ENCODE measurements around the gene ADGRE1. TPM values are rescaled to one million over a fixed set of nuclear protein-coding genes. Genes with fewer than 3 reads are reported as not detected.

The ADGRE1 gene
- polyA plus RNA-seq, 1 of the 3 experiments (the other 2 are of a cell fraction): 8.9 TPM

DNA sequence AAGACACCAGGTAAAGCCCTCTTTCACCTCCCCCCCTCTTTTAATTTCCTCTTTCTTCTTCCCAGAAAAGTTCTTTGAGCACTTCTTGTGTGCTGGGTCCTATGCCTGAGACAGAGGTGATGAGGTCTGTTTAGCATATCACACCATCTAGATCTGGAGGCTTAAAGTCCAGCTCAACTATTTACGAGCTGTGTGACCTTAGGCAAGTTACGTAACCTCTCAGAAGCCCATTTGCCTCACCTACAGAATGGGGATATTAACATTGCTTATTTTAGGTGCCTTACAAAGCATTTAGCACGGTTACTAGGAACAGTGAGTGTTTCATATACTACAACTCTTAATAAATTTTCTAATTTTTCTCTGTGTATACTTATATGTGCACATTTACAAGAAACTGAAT, 47.7 kb downstream of the ADGRE1 start:
- TF ChIP-seq POLR2AphosphoS5 (IDR thresholded peaks at IDR 0.05; ENCODE audit: low read depth, low read length) (no peak), NRF1 (IDR thresholded peaks at IDR 0.05; ENCODE audit: low read depth, low read length) (no peak), PBX3 (IDR thresholded peaks at IDR 0.05) (no peak), IRF3 (IDR thresholded peaks at IDR 0.05; ENCODE audit: low read depth, low read length) (no peak), MXI1 (IDR thresholded peaks at IDR 0.05; ENCODE audit: low read depth, low read length) (no peak), FOXJ3 (CRISPR knock-in tag; IDR thresholded peaks at IDR 0.05) (no peak), RXRA (IDR thresholded peaks at IDR 0.05; ENCODE audit: borderline replicate concordance, low read depth) (no peak), EZH2phosphoT487 (IDR thresholded peaks at IDR 0.05; ENCODE audit: borderline replicate concordance, low read depth) (no peak), RFX5 (IDR thresholded peaks at IDR 0.05; ENCODE audit: low read length) (no peak), TCF12 (IDR thresholded peaks at IDR 0.05) (no peak), MEF2A (IDR thresholded peaks at IDR 0.05; ENCODE audit: borderline replicate concordance, low read depth) (no peak), ZBTB33 (IDR thresholded peaks at IDR 0.05; ENCODE audit: borderline replicate concordance, low read depth) (no peak)
- TF ChIP-seq, protein P1, sequence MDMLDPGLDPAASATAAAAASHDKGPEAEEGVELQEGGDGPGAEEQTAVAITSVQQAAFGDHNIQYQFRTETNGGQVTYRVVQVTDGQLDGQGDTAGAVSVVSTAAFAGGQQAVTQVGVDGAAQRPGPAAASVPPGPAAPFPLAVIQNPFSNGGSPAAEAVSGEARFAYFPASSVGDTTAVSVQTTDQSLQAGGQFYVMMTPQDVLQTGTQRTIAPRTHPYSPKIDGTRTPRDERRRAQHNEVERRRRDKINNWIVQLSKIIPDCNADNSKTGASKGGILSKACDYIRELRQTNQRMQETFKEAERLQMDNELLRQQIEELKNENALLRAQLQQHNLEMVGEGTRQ (IDR thresholded peaks at IDR 0.05; ENCODE audit: borderline replicate concordance, low read depth, low read length): no peak
- TF ChIP-seq, protein P2, sequence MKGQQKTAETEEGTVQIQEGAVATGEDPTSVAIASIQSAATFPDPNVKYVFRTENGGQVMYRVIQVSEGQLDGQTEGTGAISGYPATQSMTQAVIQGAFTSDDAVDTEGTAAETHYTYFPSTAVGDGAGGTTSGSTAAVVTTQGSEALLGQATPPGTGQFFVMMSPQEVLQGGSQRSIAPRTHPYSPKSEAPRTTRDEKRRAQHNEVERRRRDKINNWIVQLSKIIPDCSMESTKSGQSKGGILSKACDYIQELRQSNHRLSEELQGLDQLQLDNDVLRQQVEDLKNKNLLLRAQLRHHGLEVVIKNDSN (IDR thresholded peaks at IDR 0.05; ENCODE audit: borderline replicate concordance, low read depth): no peak
- no peaks in the 10 kb centered on the region for H3K27me3 ChIP-seq (ENCODE audit: insufficient read depth)
- no peaks in the 10 kb centered on the region for H3K4me1 ChIP-seq (ENCODE audit: control insufficient read depth in 1 of 2, insufficient read depth in 2 of 2, low read depth in 1 of 2, low read length in 1 of 2)
- H3F3A ChIP-seq (replicated peaks; ENCODE audit: insufficient read depth): no peaks in the 10 kb centered on the region
- no peak for DNase-seq
- H3K79me2 ChIP-seq (ENCODE audit: insufficient read depth): no peaks in the 10 kb centered on the region
- no peak overlapping the region for H2AFZ ChIP-seq (ENCODE audit: low read depth)
- H3K36me3 ChIP-seq (replicated peaks in 1 of 2; ENCODE audit: control insufficient read depth in 1 of 2, insufficient read depth in 2 of 2, low read length in 1 of 2): no peaks in the 10 kb centered on the region
- 29% methylated on average over 3 of the region's 3 CpGs for WGBS (ENCODE audit: low lambda C conversion rate)
- no peaks in the 10 kb centered on the region for H4K20me1 ChIP-seq (ENCODE audit: insufficient read depth)
- no peak overlapping the region for H3K4me3 ChIP-seq (ENCODE audit: low read depth in 2 of 2, low read length in 1 of 2)
- no peak overlapping the region for H3K4me2 ChIP-seq
- CTCF ChIA-PET: no interaction called here
- no peaks in the 10 kb centered on the region for H3K9me2 ChIP-seq
- no peak overlapping the region for H3K9ac ChIP-seq
- H3K9me3 ChIP-seq: peaks cover 3% of the 10 kb centered on the region; the same call in 1 of the 2 replicates
- POLR2A ChIA-PET: no interaction called here
- no peak overlapping the region for H3K27ac ChIP-seq (ENCODE audit: low read depth in 2 of 2, low read length in 1 of 2)

Data from SK-N-SH (cell line).